ENCODE measurements around the gene EXOSC2. TPM values are rescaled to one million over a fixed set of nuclear protein-coding genes. Genes with fewer than 3 reads are reported as not detected.
A peak's percentile ranks its signal among the peaks of the same experiment; 100 is the strongest.

EXOSC2 gene
- total RNA-seq, 1 experiment from 2014 or later: 41.0 TPM

DNA sequence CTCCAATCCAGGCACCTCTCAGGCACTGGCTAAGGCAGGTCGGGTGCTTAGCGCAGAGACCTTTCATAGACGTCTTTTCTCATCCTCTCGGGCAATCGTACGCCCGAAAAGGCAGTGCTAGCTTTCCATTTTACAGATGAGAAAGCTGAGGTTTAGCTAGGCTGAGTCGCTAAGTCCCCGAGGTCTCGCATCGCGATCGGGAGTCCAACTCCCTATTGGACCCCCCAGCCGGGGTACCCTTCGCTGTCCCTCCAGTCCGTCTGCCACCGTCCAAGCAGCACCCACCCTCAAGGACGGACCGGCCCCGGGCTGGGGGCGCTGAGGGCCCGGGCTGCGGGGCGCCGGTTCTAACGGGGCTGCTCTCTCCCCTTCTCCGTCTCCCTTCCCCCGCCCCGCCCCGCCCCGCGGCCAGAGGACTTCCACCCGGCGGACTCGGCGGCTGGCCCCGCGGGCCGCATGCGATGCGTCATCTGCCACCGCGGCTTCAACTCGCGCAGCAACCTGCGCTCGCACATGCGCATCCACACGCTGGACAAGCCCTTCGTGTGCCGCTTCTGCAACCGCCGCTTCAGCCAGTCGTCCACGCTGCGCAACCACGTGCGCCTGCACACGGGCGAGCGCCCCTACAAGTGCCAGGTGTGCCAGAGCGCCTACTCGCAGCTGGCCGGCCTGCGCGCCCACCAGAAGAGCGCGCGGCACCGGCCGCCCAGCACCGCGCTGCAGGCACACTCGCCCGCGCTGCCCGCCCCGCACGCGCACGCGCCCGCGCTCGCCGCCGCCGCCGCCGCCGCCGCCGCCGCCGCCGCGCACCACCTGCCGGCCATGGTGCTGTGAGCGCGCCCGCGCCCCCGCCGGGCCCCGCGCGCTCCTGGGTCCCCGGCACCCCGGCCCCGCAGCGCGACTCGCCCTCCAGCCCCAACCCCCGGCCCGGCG is 12.5 kb upstream of the EXOSC2 start:
- ATAC-seq (peak; percentile 87), DNase-seq (ENCODE audit: low read depth, low spot score) (no peak)
- H3K27ac ChIP-seq (ENCODE audit: low read length): peak overlapping the region; percentile 54; the same call in 1 of the 2 replicates
- no TSS peak for BruUV-seq (replicated peaks)
- no peaks in the 10 kb centered on the region for H3K27me3 ChIP-seq (ENCODE audit: control insufficient read depth, insufficient read depth, low read length)
- peak overlapping the region; percentile 53 to 58 for H3K4me3 ChIP-seq (ENCODE audit: low read depth in 2 of 2, low read length in 2 of 2)
- ChIA-PET POLR2A (no interaction called here), CTCF (no interaction called here)
- in situ Hi-C loops (cut with HindIII; ENCODE audit: low pct_unique_long_range_greater_than_20kb, low sequenced_read_pairs): no loop called here
- no peaks in the 10 kb centered on the region for H3K9me3 ChIP-seq (ENCODE audit: control insufficient read depth, insufficient read depth, low read depth, low read length)
- intact Hi-C loops (cut with micrococcal nuclease; ENCODE audit: unreplicated experiment): no loop called here
- no peaks in the 10 kb centered on the region for H3K36me3 ChIP-seq (ENCODE audit: control insufficient read depth, insufficient read depth, low read length)
- H3K4me1 ChIP-seq (ENCODE audit: control insufficient read depth, insufficient read depth, low read length): no peaks in the 10 kb centered on the region
- TF ChIP-seq POLR2AphosphoS5 (IDR thresholded peaks at IDR 0.05; ENCODE audit: low read depth, low read length) (peak; percentile 45; the same call in 1 of the 2 replicates), SIN3A (IDR thresholded peaks at IDR 0.05; ENCODE audit: borderline replicate concordance, insufficient read depth, low read depth, low read length) (no peak), TCF7L2 (IDR thresholded peaks at IDR 0.05; ENCODE audit: low read depth, low read length) (no peak)
- TF ChIP-seq, protein P1, sequence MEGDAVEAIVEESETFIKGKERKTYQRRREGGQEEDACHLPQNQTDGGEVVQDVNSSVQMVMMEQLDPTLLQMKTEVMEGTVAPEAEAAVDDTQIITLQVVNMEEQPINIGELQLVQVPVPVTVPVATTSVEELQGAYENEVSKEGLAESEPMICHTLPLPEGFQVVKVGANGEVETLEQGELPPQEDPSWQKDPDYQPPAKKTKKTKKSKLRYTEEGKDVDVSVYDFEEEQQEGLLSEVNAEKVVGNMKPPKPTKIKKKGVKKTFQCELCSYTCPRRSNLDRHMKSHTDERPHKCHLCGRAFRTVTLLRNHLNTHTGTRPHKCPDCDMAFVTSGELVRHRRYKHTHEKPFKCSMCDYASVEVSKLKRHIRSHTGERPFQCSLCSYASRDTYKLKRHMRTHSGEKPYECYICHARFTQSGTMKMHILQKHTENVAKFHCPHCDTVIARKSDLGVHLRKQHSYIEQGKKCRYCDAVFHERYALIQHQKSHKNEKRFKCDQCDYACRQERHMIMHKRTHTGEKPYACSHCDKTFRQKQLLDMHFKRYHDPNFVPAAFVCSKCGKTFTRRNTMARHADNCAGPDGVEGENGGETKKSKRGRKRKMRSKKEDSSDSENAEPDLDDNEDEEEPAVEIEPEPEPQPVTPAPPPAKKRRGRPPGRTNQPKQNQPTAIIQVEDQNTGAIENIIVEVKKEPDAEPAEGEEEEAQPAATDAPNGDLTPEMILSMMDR (IDR thresholded peaks at IDR 0.05): no peak
- TF ChIP-seq, protein P2, sequence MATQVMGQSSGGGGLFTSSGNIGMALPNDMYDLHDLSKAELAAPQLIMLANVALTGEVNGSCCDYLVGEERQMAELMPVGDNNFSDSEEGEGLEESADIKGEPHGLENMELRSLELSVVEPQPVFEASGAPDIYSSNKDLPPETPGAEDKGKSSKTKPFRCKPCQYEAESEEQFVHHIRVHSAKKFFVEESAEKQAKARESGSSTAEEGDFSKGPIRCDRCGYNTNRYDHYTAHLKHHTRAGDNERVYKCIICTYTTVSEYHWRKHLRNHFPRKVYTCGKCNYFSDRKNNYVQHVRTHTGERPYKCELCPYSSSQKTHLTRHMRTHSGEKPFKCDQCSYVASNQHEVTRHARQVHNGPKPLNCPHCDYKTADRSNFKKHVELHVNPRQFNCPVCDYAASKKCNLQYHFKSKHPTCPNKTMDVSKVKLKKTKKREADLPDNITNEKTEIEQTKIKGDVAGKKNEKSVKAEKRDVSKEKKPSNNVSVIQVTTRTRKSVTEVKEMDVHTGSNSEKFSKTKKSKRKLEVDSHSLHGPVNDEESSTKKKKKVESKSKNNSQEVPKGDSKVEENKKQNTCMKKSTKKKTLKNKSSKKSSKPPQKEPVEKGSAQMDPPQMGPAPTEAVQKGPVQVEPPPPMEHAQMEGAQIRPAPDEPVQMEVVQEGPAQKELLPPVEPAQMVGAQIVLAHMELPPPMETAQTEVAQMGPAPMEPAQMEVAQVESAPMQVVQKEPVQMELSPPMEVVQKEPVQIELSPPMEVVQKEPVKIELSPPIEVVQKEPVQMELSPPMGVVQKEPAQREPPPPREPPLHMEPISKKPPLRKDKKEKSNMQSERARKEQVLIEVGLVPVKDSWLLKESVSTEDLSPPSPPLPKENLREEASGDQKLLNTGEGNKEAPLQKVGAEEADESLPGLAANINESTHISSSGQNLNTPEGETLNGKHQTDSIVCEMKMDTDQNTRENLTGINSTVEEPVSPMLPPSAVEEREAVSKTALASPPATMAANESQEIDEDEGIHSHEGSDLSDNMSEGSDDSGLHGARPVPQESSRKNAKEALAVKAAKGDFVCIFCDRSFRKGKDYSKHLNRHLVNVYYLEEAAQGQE (IDR thresholded peaks at IDR 0.05; ENCODE audit: insufficient read depth in 1 of 2, low read depth in 2 of 2, low read length in 1 of 2): no peak

DNA sequence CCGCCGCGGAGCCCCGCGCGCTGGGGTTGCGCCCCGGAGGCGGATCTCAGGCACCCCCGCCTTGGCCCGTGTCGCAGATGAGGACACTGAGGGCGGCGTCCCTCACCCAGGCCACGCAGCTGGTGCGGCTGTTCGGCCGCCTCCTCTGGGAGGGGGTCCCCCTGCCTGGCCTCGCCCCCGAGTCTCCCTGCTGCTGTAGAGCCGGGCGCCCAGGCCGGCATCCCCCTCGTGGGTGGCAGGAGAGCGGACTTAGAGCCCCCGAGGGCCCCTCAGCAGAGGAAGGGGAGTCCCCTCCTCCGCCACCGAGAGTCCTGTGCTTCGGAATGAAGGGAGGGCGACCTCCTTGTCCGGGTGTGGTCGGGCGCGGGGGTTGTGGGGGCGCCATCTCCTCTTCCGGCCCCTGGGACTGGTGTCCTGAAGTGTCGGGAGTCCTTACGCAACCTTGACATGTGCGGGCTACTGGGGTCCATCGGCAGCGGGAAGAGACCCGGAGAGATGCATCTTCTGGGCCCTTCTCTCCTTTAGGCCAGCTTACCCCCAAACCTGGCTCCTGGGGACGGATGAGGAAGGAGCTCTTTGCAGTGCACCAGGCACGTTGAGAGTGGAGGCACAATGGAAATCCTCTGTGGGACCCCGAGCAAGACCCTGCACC is 11.7 kb upstream of the EXOSC2 start:
- Histone ChIP-seq H3K9me3 (ENCODE audit: control insufficient read depth, insufficient read depth, low read depth, low read length) (no peaks in the 10 kb centered on the region), H3K4me3 (ENCODE audit: low read depth in 2 of 2, low read length in 2 of 2) (peak overlapping the region; percentile 53 to 58), H3K4me1 (ENCODE audit: control insufficient read depth, insufficient read depth, low read length) (no peaks in the 10 kb centered on the region), H3K27me3 (ENCODE audit: control insufficient read depth, insufficient read depth, low read length) (no peaks in the 10 kb centered on the region), H3K27ac (ENCODE audit: low read length) (peak overlapping the region; percentile 39; the same call in 1 of the 2 replicates), H3K36me3 (ENCODE audit: control insufficient read depth, insufficient read depth, low read length) (no peaks in the 10 kb centered on the region)
- intact Hi-C loops (cut with micrococcal nuclease; ENCODE audit: unreplicated experiment) (no loop called here), in situ Hi-C loops (cut with HindIII; ENCODE audit: low pct_unique_long_range_greater_than_20kb, low sequenced_read_pairs) (no loop called here)
- ATAC-seq (peak; percentile 72), DNase-seq (ENCODE audit: low read depth, low spot score) (no peak)
- TF ChIP-seq, protein P1 (IDR thresholded peaks at IDR 0.05): no peak
- TF ChIP-seq POLR2AphosphoS5 (IDR thresholded peaks at IDR 0.05; ENCODE audit: low read depth, low read length) (no peak), SIN3A (IDR thresholded peaks at IDR 0.05; ENCODE audit: borderline replicate concordance, insufficient read depth, low read depth, low read length) (no peak), TCF7L2 (IDR thresholded peaks at IDR 0.05; ENCODE audit: low read depth, low read length) (no peak)
- TF ChIP-seq, protein P2 (IDR thresholded peaks at IDR 0.05; ENCODE audit: insufficient read depth in 1 of 2, low read depth in 2 of 2, low read length in 1 of 2): no peak
- POLR2A ChIA-PET: no interaction called here
- BruUV-seq (replicated peaks): no TSS peak
- CTCF ChIA-PET: no interaction called here
